Germinal center (tissue), 1 donor: ENCODE data around the gene C15orf61.

Experiments used
- DNase-seq: peaks from one replicate; pipeline ENCODE4 v3.0.0; 2012; ENCODE audit warnings: mixed read lengths, low spot score

Gene C15orf61

GRCh38 chr15:67512933-67513714 is 7.8 kb upstream of the C15orf61 start:
- no peak for DNase-seq

- DNase-seq = no peak
Observed at GRCh38 chr15:67515090-67515489, 5.8 kb upstream of the C15orf61 start.

GRCh38 chr15:67515557-67515956 is 5.4 kb upstream of the C15orf61 start:
- no peak for DNase-seq

- DNase-seq = peak; percentile 14
Observed at GRCh38 chr15:67520321-67521028, 456 bp upstream of the C15orf61 start.

GRCh38 chr15:67521783-67522568 is 1.0 kb downstream of the C15orf61 start:
- no peak for DNase-seq

- DNase-seq = no peak
Observed at GRCh38 chr15:67523330-67523729, 2.4 kb downstream of the C15orf61 start.

GRCh38 chr15:67524235-67524634 is 3.3 kb downstream of the C15orf61 start:
- DNase-seq = no peak

GRCh38 chr15:67528513-67528912 is 7.6 kb downstream of the C15orf61 start:
- DNase-seq = no peak

- no peak for DNase-seq
Observed at GRCh38 chr15:67531379-67531914, 10.5 kb downstream of the C15orf61 start.

- no peak for DNase-seq
Observed at GRCh38 chr15:67533873-67534272, 12.9 kb downstream of the C15orf61 start.

- DNase-seq = no peak
Observed at GRCh38 chr15:67534360-67534759, 13.4 kb downstream of the C15orf61 start.

- no peak for DNase-seq
Observed at GRCh38 chr15:67537771-67538170, 16.8 kb downstream of the C15orf61 start.

GRCh38 chr15:67542420-67543347 is 21.8 kb downstream of the C15orf61 start, which contains the start of gene MAP2K5:
TSS of gene MAP2K5 (plus strand) at chr15:67542703. CDS start at chr15:67543336, 633 bp downstream.
- DNase-seq = peak; percentile 76

- DNase-seq = no peak
Observed at GRCh38 chr15:67543348-67543718, 22.4 kb downstream of the C15orf61 start.

- DNase-seq = no peak
Observed at GRCh38 chr15:67544475-67544874, 23.5 kb downstream of the C15orf61 start.

- no peak for DNase-seq
Observed at GRCh38 chr15:67545864-67546263, 24.9 kb downstream of the C15orf61 start.

- DNase-seq = no peak
Observed at GRCh38 chr15:67547064-67547463, 26.1 kb downstream of the C15orf61 start.

- DNase-seq = no peak
Observed at GRCh38 chr15:67547836-67548235, 26.9 kb downstream of the C15orf61 start.

- DNase-seq = no peak
Observed at GRCh38 chr15:67548236-67548852, 27.4 kb downstream of the C15orf61 start.

GRCh38 chr15:67548862-67549651 is 28.1 kb downstream of the C15orf61 start:
- DNase-seq = no peak
